Left ventricle myocardium inferior (tissue), 1 donor: ENCODE results near the gene CRYGS. TPM values are rescaled to one million over a fixed set of nuclear protein-coding genes. Genes with fewer than 3 reads are reported as not detected.
"Not testable (repeated sequence)": the region's sequence is repeated elsewhere in the genome, so short reads cannot be mapped to it uniquely, and the experiment has no call there.

Experiments used
- DNase-seq: peaks from one replicate; pipeline ENCODE4 v3.0.0-alpha.2; 2020
- H3K27ac ChIP-seq: fragments of 200-600 bp; replicated peaks from 2 replicates; pipeline ENCODE4 v1.8.0; 2021
- H3K27me3 ChIP-seq: fragments of 200-600 bp; 2 replicates; pipeline ENCODE4 v1.8.0; 2021; ENCODE audit warnings: low read depth
- H3K36me3 ChIP-seq: fragments of 200-600 bp; 2 replicates; pipeline ENCODE4 v1.8.0; 2021
- H3K4me1 ChIP-seq: fragments of 200-600 bp; 2 replicates; pipeline ENCODE4 v1.8.0; 2021
- H3K4me3 ChIP-seq: fragments of 200-600 bp; 2 replicates; pipeline ENCODE4 v1.8.0; 2021; ENCODE audit warnings: mild to moderate bottlenecking, moderate library complexity
- H3K9me3 ChIP-seq: fragments of 200-600 bp; replicated peaks from 2 replicates; pipeline ENCODE4 v1.8.0; 2021
- intact Hi-C: fragments of 100-400 bp; cut with micrococcal nuclease; formaldehyde crosslinking; loops from one replicate; pipeline ENCODE4 v1.11.0; 2022
- total RNA-seq: library from RNA; stranded (reverse); fragmentation: NEBNext Ultra II Directional; extraction: Animal tissue kit (Norgen Biotek cat#: 25700); gene quantifications from one replicate; pipeline ENCODE4 v1.2.1, GENCODE V29; 2021
- TF ChIP-seq, protein P1 (sequence below): fragments of 200-600 bp; IDR thresholded peaks from 2 replicates; pipeline ENCODE4 v1.8.0; 2021; ENCODE audit warnings: antibody characterized with exemption, mild to moderate bottlenecking, borderline replicate concordance
- donor health status: DM: no; HTN: yes; CAD: no; lungs with severe emphysema.

Gene CRYGS
- total RNA-seq, 1 donor from 2014 or later: 1.6 TPM

DNA sequence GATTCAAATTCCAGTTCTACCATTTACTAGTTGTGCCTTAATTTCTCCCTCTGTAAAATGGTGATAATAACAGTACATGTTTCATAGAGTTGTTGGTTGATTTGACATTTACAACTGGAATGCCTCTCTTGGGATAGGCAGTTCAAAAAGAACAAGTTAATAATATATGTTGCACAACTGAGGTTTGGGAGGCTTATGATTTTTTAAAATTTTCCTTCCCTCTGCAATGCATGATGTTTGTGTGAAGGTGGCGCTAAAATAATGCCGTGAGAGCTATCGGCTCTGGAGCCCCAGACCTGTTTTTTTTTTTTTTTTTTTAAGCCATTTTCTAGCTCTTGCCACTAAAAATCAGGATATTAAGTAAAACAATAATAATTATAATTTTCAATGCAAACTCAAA is 44.9 kb upstream of the CRYGS start:
- no peak overlapping the region for H3K27ac ChIP-seq
- DNase-seq: no peak
- H3K36me3 ChIP-seq: peaks cover 20% of the 10 kb centered on the region
- TF ChIP-seq, protein P1, sequence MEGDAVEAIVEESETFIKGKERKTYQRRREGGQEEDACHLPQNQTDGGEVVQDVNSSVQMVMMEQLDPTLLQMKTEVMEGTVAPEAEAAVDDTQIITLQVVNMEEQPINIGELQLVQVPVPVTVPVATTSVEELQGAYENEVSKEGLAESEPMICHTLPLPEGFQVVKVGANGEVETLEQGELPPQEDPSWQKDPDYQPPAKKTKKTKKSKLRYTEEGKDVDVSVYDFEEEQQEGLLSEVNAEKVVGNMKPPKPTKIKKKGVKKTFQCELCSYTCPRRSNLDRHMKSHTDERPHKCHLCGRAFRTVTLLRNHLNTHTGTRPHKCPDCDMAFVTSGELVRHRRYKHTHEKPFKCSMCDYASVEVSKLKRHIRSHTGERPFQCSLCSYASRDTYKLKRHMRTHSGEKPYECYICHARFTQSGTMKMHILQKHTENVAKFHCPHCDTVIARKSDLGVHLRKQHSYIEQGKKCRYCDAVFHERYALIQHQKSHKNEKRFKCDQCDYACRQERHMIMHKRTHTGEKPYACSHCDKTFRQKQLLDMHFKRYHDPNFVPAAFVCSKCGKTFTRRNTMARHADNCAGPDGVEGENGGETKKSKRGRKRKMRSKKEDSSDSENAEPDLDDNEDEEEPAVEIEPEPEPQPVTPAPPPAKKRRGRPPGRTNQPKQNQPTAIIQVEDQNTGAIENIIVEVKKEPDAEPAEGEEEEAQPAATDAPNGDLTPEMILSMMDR: peak; percentile 26
- no peaks in the 10 kb centered on the region for H3K4me1 ChIP-seq
- no peak overlapping the region for H3K4me3 ChIP-seq
- intact Hi-C loops: no loop called here
- no peaks in the 10 kb centered on the region for H3K27me3 ChIP-seq
- no peaks in the 10 kb centered on the region for H3K9me3 ChIP-seq

DNA sequence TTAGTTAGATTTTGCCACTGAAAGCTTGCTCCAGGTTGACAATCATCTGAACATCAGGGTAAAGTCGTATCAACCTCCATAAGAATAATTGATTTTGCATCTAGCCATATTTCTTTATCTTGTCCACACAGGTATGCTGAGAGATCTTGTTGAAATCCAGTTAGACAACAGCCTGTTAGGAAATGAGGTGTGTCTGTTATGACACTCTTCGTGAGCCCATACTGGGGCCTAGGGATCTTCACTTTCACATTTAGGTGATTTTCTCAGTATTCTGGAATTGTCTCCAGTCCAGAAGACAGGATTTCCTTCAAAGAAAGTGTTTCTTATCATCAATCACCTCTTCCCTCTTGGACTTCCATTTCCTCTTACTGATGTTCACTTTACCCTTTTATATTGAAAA is 44.5 kb upstream of the CRYGS start:
- H3K4me1 ChIP-seq: no peaks in the 10 kb centered on the region
- intact Hi-C loops: no loop called here
- TF ChIP-seq, protein P1: no peak

DNA sequence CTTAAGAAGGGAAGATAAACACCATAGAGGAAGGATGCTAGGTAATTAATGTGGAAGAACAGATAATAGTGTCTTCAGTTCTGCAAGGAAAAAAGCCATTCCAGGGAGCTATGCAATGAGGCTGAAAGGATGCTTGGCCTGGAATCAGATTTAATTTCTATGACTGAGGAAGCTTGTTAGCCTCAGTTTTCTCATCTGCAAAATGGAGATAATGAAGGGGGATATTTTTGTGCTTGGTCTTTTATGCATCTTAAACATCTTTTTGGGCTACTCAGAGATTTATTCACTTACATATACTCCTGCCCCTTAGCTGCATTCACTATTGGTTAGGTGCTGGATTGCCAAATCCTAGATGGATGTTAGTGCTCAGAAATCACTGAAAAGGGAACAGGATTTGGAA is 43.0 kb upstream of the CRYGS start:
- Histone ChIP-seq H3K36me3 (peaks cover 40% of the 10 kb centered on the region), H3K27me3 (no peaks in the 10 kb centered on the region), H3K4me1 (no peaks in the 10 kb centered on the region), H3K4me3 (no peak overlapping the region), H3K27ac (no peak overlapping the region), H3K9me3 (no peaks in the 10 kb centered on the region)
- DNase-seq: no peak
- intact Hi-C loops: no loop called here
- TF ChIP-seq, protein P1: no peak

More for the DNA sequence above, 44.5 kb upstream of the CRYGS start:
- Histone ChIP-seq H3K4me3 (no peak overlapping the region), H3K36me3 (peaks cover 25% of the 10 kb centered on the region), H3K27ac (no peak overlapping the region), H3K27me3 (no peaks in the 10 kb centered on the region), H3K9me3 (no peaks in the 10 kb centered on the region)
- no peak for DNase-seq

DNA sequence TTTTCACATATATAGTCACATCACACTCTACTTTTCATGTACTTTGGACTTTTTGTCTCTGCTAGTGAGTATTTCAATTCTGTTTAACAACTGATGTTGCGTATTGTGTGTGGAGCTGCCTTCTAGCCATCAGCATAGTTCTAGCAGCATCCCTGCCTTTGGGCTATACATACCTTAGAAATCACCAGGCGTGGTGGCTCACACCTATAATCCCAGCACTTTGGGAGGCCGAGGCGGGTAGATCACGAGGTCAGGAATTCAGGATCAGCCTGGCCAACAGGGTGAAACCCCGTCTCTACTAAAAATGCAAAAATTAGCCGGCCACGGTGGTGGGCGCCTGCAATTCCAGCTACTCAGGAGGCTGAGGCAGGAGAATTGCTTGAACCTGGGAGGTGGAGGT is 42.1 kb upstream of the CRYGS start:
- H3K4me3 ChIP-seq, intact Hi-C loops, H3K4me1 ChIP-seq, H3K27ac ChIP-seq, H3K9me3 ChIP-seq, H3K27me3 ChIP-seq, DNase-seq: not testable (repeated sequence)
- H3K36me3 ChIP-seq: peaks cover 49% of the 10 kb centered on the region

GRCh38 chr3:186583831-186584230 is 39.7 kb upstream of the CRYGS start:
- H3K4me3 ChIP-seq: no peak overlapping the region
- peaks cover 70% of the 10 kb centered on the region for H3K36me3 ChIP-seq
- intact Hi-C loops: no loop called here
- H3K4me1 ChIP-seq: no peaks in the 10 kb centered on the region
- H3K27me3 ChIP-seq: no peaks in the 10 kb centered on the region
- H3K9me3 ChIP-seq: no peaks in the 10 kb centered on the region
- DNase-seq: no peak
- H3K27ac ChIP-seq: no peak overlapping the region
- TF ChIP-seq, protein P1: no peak

- Histone ChIP-seq H3K27me3 (no peaks in the 10 kb centered on the region), H3K36me3 (peaks cover 83% of the 10 kb centered on the region), H3K9me3 (no peaks in the 10 kb centered on the region), H3K4me1 (no peaks in the 10 kb centered on the region), H3K4me3 (no peak overlapping the region), H3K27ac (no peak overlapping the region)
- intact Hi-C loops: no loop called here
- DNase-seq: no peak
- TF ChIP-seq, protein P1: no peak
Observed at GRCh38 chr3:186582541-186582940, 38.4 kb upstream of the CRYGS start.
